Panc1 (cell line): Measurements from ENCODE around the gene ATR.

Source experiments
- POLR2AphosphoS5 ChIP-seq: IDR thresholded peaks from 2 replicates; pipeline ENCODE4 v1.6.1; 2012; ENCODE audit warnings: mild to moderate bottlenecking, low read depth, low read length, moderate library complexity
- REST ChIP-seq, 2 experiments: IDR thresholded peaks; 2 replicates each; pipeline ENCODE4 v1.6.1; 2011 to 2012; ENCODE audit warnings: low read depth in 2 of 2, control low read depth in 1 of 2, low read length in 1 of 2, mild to moderate bottlenecking in 1 of 2, moderate library complexity in 1 of 2; ENCODE audit not compliant: insufficient read depth in 1 of 2
- SIN3A ChIP-seq: IDR thresholded peaks from 2 replicates; pipeline ENCODE4 v1.6.1; 2012; ENCODE audit warnings: low read depth, mild to moderate bottlenecking, low read length, moderate library complexity, borderline replicate concordance; ENCODE audit not compliant: insufficient read depth
- TCF7L2 ChIP-seq: IDR thresholded peaks from 2 replicates; pipeline ENCODE4 v1.6.1; 2011; ENCODE audit warnings: mild to moderate bottlenecking, low read depth, low read length, inconsistent platforms
- TF ChIP-seq, protein P1 (sequence below): fragments of 450-650 bp; IDR thresholded peaks from 2 replicates; pipeline ENCODE4 v1.5.1; 2017; ENCODE audit warnings: mild to moderate bottlenecking

DNA sequence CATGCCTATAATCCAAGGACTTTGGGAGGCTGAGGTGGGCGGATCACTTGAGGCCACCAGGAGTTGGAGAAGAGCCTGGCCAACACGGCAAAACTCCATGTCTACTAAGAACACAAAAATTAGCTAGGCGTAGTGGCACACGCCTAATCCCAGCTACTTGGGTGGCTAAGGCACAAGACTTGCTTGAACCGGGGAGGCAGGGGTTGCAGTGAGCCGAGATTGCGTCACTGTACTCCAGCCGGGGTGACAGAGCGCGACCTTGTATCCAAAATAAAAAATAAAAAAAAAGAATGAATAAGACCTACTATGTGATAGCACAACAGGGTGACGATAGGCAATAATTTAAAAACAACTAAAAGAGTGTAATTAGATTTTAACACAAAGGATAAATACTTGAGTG is 134.2 kb downstream of the ATR start:
- TF ChIP-seq, protein P1, sequence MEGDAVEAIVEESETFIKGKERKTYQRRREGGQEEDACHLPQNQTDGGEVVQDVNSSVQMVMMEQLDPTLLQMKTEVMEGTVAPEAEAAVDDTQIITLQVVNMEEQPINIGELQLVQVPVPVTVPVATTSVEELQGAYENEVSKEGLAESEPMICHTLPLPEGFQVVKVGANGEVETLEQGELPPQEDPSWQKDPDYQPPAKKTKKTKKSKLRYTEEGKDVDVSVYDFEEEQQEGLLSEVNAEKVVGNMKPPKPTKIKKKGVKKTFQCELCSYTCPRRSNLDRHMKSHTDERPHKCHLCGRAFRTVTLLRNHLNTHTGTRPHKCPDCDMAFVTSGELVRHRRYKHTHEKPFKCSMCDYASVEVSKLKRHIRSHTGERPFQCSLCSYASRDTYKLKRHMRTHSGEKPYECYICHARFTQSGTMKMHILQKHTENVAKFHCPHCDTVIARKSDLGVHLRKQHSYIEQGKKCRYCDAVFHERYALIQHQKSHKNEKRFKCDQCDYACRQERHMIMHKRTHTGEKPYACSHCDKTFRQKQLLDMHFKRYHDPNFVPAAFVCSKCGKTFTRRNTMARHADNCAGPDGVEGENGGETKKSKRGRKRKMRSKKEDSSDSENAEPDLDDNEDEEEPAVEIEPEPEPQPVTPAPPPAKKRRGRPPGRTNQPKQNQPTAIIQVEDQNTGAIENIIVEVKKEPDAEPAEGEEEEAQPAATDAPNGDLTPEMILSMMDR = no peak
- TF ChIP-seq TCF7L2 (no peak), REST (IDR thresholded peaks at IDR 0.05; ENCODE audit: insufficient read depth in 1 of 2, low read depth in 2 of 2, low read length in 1 of 2) (no peak), POLR2AphosphoS5 (no peak), SIN3A (no peak)
